Gastroesophageal sphincter (tissue), 4 donors: ENCODE measurements around the gene MSL1. TPM values are rescaled to one million over a fixed set of nuclear protein-coding genes. Genes with fewer than 3 reads are reported as not detected.

Source experiments
- ATAC-seq: fragments of 150-250 bp; one replicate; pipeline ENCODE4 v1.9.1; 2016; ENCODE audit warnings: mild to moderate bottlenecking, moderate library complexity
- H3K27ac ChIP-seq, 4 donors: fragments of 200-600 bp; sonication (generic) in 3 of 4; 1 replicate in 3 of 4; 2 replicates in 1 of 4; pipeline ENCODE4 v1.5.1; 2016 to 2019
- H3K27me3 ChIP-seq: fragments of 200-600 bp; sonication (generic); one replicate; pipeline ENCODE4 v1.5.1; 2019
- H3K36me3 ChIP-seq, 2 donors: fragments of 200-600 bp; sonication (generic); one replicate each; pipeline ENCODE4 v1.5.1; 2019; ENCODE audit warnings: control low read depth in 1 of 2
- H3K4me1 ChIP-seq, 3 donors: fragments of 200-600 bp; sonication (generic); 1 replicate in 2 of 3; 2 replicates in 1 of 3; pipeline ENCODE4 v1.5.1; 2016 to 2019; ENCODE audit warnings: control low read depth in 2 of 3
- H3K4me3 ChIP-seq, 2 donors: fragments of 200-600 bp; sonication (generic); one replicate each; pipeline ENCODE4 v1.5.1; 2019; ENCODE audit warnings: mild to moderate bottlenecking in 1 of 2, moderate library complexity in 1 of 2
- H3K9me3 ChIP-seq, 3 donors: fragments of 200-600 bp; sonication (generic); one replicate each; pipeline ENCODE4 v1.5.1; 2017 to 2019; ENCODE audit warnings: control low read depth in 2 of 3
- CTCF ChIP-seq, 4 experiments: fragments of 200-600 bp in 2 of 4; fragments of 450-650 bp in 2 of 4; sonication (generic) in 1 of 4; IDR thresholded peaks; one replicate each; pipeline ENCODE4 v1.5.1; 2017 to 2019; ENCODE audit warnings: antibody characterized with exemption in 4 of 4, mild to moderate bottlenecking in 2 of 4, moderate library complexity in 2 of 4
- EP300 ChIP-seq: sonication (generic); formaldehyde crosslinking; IDR thresholded peaks from one replicate; pipeline ENCODE4 v1.6.1; 2017; ENCODE audit warnings: antibody characterized with exemption, mild to moderate bottlenecking
- POLR2A ChIP-seq, 2 donors: fragments of 450-650 bp; IDR thresholded peaks; one replicate each; pipeline ENCODE4 v1.6.1; 2017; ENCODE audit warnings: antibody characterized with exemption in 2 of 2, mild to moderate bottlenecking in 2 of 2, moderate library complexity in 1 of 2
- POLR2AphosphoS5 ChIP-seq: sonication (generic); formaldehyde crosslinking; IDR thresholded peaks from one replicate; pipeline ENCODE4 v1.6.1; 2017; ENCODE audit warnings: antibody characterized with exemption
- WGBS, 2 donors: methylation state at CpG; one replicate each; pipeline ENCODE4 v1.1.5; 2018; ENCODE audit warnings: low coverage in 1 of 2; 5-methylcytosine and 5-hydroxymethylcytosine counted together
- total RNA-seq, 4 donors: library from RNA; depleted of rRNA; stranded (reverse); fragments of >200 nt; gene quantifications; one replicate each; pipeline ENCODE4 v1.1.0, GENCODE V29; 2016

MSL1 gene
- total RNA-seq, 4 donors from 2014 or later: 67.0 to 107 (median 88.1) TPM

GRCh38 chr17:40101367-40102210 lies 20.2 kb upstream of the MSL1 start:
- H3K27ac ChIP-seq: peak overlapping the region; percentile 75 to 99 (median 98)
- no peak for ATAC-seq
- 71 to 100% methylated on average over 1 to 12 of the region's 16 CpGs for WGBS, 2 donors
- no peaks in the 10 kb centered on the region for H3K9me3 ChIP-seq
- H3K4me1 ChIP-seq: peaks cover 16 to 81% (median 68%) of the 10 kb centered on the region in 3 donors
- peak overlapping the region in 1 of 2 donors; percentile 82 for H3K4me3 ChIP-seq
- H3K36me3 ChIP-seq: peaks cover 0 to 8% of the 10 kb centered on the region in 2 donors
- H3K27me3 ChIP-seq: no peaks in the 10 kb centered on the region
- no peak for TF ChIP-seq EP300
- TF ChIP-seq POLR2A (IDR thresholded peaks at IDR 0.05): no peak
- no peak for TF ChIP-seq CTCF (IDR thresholded peaks at IDR 0.05)
- TF ChIP-seq POLR2AphosphoS5: no peak

GRCh38 chr17:40103071-40103661 lies 18.6 kb upstream of the MSL1 start:
- Histone ChIP-seq H3K4me1 (peaks cover 21 to 81% (median 68%) of the 10 kb centered on the region in 3 donors), H3K27me3 (no peaks in the 10 kb centered on the region), H3K36me3 (no peaks in the 10 kb centered on the region), H3K27ac (peak overlapping the region; percentile 26 to 99 (median 96)), H3K9me3 (no peaks in the 10 kb centered on the region), H3K4me3 (no peak overlapping the region)
- WGBS, 2 donors: no CpG with 5 or more reads among the region's 3 CpGs
- TF ChIP-seq POLR2AphosphoS5 (peak; percentile 32), POLR2A (IDR thresholded peaks at IDR 0.05) (no peak), EP300 (no peak), CTCF (IDR thresholded peaks at IDR 0.05) (no peak)
- ATAC-seq: no peak

DNA sequence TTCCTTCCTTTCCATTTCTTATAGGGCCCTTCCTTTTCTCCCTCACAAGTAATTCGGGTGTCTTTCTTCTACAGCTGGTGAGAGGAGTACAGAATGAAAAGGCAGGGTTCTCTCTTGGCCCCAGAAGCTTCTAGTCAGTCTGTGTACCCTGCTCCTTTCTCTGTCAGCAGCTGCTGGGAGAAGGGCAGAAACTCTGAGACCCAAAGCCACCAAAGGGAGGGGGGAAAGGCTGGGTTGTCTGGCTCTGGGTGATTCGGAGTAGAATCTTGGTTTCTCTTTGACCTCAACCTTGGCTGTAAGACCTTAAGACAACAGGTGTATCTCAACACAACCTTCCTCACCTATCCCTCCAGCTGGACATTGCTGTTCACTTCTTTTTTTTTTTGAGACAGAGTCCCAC lies 18.1 kb upstream of the MSL1 start:
- H3K4me1 ChIP-seq: peaks cover 22 to 81% (median 67%) of the 10 kb centered on the region in 3 donors
- H3K36me3 ChIP-seq: no peaks in the 10 kb centered on the region
- H3K9me3 ChIP-seq: no peaks in the 10 kb centered on the region
- TF ChIP-seq EP300 (no peak), POLR2AphosphoS5 (no peak), POLR2A (IDR thresholded peaks at IDR 0.05) (no peak), CTCF (IDR thresholded peaks at IDR 0.05) (no peak)
- 13 to 17% methylated on average over 2 of the region's 2 CpGs for WGBS, 2 donors
- no peaks in the 10 kb centered on the region for H3K27me3 ChIP-seq
- H3K27ac ChIP-seq: peak overlapping the region; percentile 26 to 99 (median 96)
- no peak for ATAC-seq
- H3K4me3 ChIP-seq: no peak overlapping the region

GRCh38 chr17:40104594-40105486 lies 16.9 kb upstream of the MSL1 start:
- Histone ChIP-seq H3K27me3 (no peaks in the 10 kb centered on the region), H3K4me1 (peaks cover 27 to 92% (median 77%) of the 10 kb centered on the region in 3 donors), H3K36me3 (no peaks in the 10 kb centered on the region), H3K9me3 (no peaks in the 10 kb centered on the region), H3K27ac (peak overlapping the region; percentile 94 to 99 (median 97)), H3K4me3 (peak overlapping the region in 1 of 2 donors; percentile 9)
- TF ChIP-seq EP300 (no peak), POLR2AphosphoS5 (peak; percentile 44), POLR2A (IDR thresholded peaks at IDR 0.05) (no peak)
- 28 to 29% methylated on average over 2 of the region's 3 CpGs for WGBS, 2 donors
- no peak for ATAC-seq
